Cortex of kidney (tissue), 1 donor: ENCODE results near the gene KLF1.

Experiments used
- DNase-seq: peaks from one replicate; lab custom pipeline; 2025; lab: John Stamatoyannopoulos, UW

KLF1 gene

GRCh38 chr19:12838182-12838885 lies 48.7 kb downstream of the KLF1 start, which contains the start of gene MAST1:
Gene MAST1, plus strand, starts transcription at chr19:12838515. Its CDS starts 58 bp downstream, at chr19:12838573.
- DNase-seq, result no peak

- DNase-seq, result no peak
These were observed 49.8 kb downstream of the KLF1 start for GRCh38 chr19:12837225-12837624.

GRCh38 chr19:12836529-12836863 lies 50.5 kb downstream of the KLF1 start:
- DNase-seq, result no peak

GRCh38 chr19:12834976-12835757 lies 51.8 kb downstream of the KLF1 start:
- DNase-seq, result no peak

- no peak for DNase-seq
These were observed 52.4 kb downstream of the KLF1 start, which contains the start of gene RTBDN for GRCh38 chr19:12834566-12834943. Gene RTBDN, minus strand, starts transcription at chr19:12834579. Its CDS starts 4,600 bp downstream, at chr19:12829979.
